Fibroblast of skin of left quadriceps (primary cell): ENCODE measurements around the gene CLIP3.
"Not testable (repeated sequence)": the region's sequence is repeated elsewhere in the genome, so short reads cannot be mapped to it uniquely, and the experiment has no call there.

ENCODE experiments used
- DNase-seq, 2 experiments: peaks; one replicate each; pipeline ENCODE4 v3.0.0-alpha.2; 2013; ENCODE audit warnings: low read depth in 2 of 2

CLIP3 gene

DNA sequence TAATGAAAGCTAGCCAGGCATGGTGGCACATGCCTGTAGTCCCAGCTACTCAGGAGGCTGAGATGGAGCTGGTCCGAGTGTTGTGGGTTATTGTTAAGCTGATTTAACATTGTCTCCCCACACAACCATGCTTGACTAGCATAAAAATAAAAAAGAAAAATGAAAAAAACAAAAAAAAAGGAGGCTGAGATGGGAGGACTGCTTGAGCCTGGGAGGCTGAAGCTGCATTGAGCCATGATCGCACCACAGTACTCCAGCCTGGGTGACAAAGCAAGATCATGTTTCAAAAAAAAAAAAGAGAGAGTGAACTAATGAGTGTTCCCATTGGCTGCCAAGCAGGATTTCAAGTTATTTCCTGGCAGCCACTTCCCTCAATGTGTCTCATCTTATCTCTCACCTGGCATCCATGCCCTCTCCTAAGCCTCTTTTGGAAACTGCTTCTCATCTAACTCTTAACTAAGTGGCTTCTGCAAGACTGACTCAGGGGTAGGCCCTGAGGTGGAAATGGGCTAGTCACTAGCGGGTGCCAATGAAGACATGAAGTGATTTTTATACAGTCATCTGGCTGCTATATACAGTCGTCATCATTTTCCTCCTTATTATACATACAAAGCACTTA is 16.5 kb upstream of the CLIP3 start:
- DNase-seq = no peak

DNA sequence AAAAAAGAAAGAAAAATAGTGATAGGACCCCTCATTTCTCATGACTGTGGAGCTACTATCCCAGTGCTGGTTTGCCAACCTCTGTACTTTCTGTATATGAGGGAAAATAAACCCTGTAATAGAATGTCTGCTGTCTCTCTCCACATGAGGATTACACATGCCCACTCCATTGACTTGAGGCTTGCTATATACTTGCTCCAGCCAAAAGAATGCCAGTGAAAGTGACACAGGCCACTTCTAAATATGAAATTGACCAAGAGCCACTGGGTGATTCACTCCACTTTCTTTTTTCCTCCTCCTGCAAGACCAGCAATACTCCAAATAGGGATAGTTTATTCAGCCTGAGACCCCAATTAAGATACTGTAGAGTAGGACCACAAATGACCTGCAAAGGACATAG is 15.2 kb upstream of the CLIP3 start:
- DNase-seq = no peak

DNA sequence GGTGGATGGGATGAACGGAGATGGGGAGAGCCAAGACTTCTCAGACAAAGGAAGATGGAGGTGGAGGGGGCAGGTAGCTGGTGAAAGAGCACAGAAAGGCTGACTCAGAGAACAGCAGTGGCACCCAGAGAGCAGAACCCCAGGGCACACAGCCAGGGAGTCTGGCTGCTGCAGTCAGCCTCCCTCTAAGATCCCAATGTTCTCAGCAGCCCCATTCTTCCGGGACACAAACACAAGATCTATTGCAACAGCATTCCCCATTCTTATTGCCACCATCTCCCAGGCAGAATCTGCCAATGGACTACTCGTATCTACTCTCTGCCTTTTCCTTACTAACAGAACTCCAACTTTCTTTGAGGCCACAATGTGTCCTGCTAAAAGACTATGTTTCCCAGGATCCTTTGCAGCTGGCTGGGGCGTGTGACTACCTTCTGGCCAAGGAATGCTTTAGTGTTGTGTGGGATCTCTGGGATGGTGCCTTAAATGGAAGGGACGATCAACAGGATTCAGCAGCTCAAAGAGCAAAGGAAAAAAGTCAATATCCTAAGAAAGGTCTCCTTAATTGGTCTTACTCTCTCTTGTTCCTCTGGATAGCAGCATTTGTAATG is 13.9 kb upstream of the CLIP3 start:
- DNase-seq = no peak

DNA sequence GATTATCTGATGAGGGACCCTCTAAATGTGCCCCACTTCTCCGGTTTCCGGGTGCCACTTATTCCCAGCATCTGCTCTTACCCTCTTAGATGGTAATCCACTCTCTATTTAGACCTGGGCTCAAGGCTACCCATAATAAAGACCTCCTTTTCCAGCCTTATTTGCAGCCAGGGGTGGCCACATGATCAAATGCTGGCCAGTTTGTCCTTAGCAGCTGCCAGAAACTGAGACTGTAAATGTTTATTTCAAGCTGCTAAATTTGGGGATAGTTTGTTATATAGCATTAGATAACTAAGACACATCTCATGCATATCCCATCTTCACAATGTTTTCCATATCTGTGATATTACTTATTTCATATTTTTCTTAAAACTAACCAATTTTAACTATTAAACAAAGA is 11.3 kb upstream of the CLIP3 start:
- no peak for DNase-seq

DNA sequence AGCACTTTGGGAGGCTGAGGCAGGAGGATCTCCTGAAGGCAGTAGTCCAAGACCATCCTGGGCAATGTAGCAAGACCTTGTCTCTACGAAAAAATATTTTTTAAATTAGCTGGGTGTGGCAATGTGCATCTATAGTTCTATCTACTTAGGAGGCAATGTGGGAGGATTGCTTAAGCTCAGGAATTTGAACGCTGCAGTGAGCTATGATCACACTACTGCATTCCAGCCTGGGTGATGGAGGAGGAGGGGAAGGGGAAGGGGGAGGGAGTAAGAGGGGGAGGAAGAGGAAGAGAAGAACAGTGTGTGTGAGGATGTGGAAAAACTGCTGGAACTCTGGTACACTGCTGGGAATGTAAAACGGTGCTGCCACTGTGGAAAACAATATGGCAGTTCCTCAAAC is 9.2 kb upstream of the CLIP3 start:
- peak; percentile 87 to 88 for DNase-seq

DNA sequence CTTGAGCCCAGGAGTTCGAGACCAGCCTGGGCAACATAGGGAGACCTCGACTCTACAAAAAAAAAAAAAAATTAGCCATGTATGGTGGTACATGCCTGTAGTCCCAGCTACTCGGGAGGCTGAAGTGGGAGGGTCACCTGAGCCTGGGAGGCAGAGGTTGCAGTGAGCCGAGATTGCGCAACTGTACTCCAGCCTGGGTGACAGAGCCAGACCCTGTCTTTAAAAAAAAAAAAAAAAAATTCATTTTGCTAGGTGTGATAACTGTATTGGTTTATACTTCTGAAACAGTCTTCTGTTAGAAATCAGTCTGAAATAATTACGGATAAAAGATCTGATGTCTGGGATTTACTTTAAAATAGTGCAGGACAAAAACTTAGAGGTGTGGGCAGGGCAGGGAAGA is 8.4 kb upstream of the CLIP3 start:
- not testable (repeated sequence) for DNase-seq

DNA sequence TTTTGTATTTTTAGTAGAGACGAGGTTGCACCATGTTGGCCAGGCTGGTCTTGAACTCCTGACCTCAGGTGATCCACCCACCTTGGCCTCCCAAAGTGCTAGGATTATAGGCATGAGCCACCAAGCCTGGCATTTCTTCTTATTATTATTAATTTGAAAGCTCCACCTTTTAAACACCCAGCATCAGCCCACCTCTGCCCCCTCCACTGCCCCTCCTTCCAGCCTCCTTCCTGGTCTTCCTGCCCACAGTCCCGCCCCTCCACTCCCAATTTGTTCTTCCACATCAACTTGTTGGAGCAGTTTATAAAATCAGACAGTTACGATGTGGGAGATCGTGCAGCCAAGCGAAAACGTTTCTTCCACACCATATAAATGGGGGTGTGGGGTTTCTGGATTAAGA is 7.8 kb upstream of the CLIP3 start:
- DNase-seq = no peak

DNA sequence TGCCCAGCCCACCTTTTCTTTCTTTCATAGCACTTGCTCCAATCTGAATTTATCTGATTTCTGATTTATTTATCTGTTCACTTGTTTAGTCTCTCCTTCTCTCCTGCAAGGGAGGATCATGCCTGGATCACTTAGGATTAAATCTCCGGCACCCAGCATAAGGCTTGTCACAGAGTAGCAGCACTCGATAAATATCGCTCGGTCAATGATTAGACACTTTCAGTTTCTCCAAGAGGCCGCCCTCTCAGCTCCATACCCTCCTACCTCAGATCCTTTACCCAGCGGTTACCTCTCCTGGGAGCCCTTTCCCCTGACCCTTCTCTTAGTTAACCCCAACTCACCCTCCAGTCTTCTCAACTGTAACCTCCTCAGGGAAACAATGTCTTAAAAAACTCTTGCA is 1.4 kb downstream of the CLIP3 start:
- no peak for DNase-seq

DNA sequence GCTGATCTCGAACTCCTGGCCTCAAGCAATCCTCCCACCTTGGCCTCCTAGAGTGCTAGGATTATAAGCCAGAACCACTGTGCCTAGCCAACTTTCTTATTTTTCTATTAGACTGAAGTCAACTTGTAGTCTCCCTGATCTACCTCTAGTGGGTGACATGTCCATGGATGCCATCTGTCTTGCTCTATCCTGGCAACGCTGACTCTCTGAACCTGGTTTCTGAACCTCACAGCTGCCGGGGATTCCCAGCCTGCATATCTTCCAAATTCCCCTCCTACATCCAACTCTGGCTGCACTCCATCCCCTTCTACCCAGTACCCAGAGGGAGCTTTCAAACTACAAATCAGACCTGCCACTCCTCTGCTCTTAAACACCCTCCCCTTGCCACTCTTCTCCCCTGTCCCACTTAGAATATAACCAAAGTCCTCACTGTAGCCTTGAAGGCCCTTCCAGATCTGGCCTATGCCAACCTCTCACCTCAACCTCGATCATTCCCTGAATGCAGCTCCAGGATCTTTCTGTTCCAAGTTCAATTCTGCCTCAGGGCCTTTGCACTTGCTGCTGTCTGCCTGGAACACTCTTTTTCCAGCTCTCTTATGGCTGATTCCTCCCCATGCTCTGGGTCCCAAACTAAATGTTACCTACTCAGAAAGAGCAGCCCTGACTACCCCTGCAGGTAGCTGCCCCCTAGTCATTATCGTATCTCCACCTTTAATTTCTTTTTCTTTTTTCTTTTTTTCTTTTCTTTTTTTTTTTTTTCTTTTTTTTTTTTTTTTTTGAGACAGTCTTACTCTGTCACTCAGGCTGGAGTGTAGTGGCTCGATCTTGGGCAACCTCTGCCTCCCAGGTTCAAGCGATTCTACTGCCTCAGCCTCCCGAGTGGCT is 2.2 kb downstream of the CLIP3 start:
- no peak for DNase-seq

DNA sequence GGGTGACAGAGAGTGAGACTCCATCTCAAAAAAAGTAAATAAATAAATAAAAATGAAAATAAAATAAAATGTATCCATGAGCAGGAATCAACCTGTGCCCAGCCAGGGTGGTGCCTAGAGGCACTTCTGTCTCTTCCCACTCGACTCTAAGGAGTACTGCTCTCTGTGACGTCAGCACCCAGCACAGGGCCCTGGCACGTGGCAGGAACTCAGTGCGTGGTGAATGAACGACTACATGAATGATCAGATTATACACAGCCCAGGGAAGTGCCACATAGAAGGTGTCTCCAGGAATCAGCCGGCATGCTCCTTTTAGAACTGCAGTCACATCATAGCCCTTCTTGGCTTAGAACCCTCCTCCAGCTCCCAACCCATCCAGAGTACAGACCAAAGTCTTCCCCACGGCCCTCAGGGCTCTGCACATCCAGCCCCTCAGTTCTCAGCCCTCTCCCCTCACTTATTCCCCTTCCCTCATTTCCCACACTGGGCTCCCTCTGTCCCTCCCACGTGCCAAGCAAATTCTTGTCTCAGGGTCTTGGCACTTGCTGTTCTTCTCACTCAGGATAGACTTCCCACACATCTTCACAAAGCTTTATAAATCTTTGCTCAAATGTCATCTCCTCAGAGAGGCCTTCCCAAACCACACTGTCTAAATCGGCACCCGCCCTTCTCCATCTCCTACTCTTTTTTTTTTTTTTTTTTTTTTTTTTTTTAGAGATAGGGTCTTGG is 4.2 kb downstream of the CLIP3 start:
- DNase-seq = no peak

DNA sequence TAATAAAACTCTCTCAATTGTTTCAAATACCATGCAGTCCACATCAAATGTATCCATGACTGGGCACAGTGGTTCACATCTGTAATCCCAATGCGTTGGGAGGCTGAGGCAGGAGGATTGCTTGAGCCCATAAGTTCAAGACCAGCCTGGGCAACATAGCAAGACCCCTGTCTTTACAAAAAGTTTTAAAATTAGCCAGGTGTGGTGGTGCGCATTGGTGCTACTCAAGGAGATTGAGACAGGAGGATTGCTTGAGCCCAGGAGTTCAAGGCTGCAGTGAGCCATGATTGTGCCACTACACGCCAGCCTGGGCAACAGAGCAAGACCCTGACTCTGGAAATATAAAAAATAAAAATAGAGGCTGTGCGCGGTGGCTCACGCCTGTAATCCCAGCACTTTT is 5.0 kb downstream of the CLIP3 start:
- DNase-seq = no peak

DNA sequence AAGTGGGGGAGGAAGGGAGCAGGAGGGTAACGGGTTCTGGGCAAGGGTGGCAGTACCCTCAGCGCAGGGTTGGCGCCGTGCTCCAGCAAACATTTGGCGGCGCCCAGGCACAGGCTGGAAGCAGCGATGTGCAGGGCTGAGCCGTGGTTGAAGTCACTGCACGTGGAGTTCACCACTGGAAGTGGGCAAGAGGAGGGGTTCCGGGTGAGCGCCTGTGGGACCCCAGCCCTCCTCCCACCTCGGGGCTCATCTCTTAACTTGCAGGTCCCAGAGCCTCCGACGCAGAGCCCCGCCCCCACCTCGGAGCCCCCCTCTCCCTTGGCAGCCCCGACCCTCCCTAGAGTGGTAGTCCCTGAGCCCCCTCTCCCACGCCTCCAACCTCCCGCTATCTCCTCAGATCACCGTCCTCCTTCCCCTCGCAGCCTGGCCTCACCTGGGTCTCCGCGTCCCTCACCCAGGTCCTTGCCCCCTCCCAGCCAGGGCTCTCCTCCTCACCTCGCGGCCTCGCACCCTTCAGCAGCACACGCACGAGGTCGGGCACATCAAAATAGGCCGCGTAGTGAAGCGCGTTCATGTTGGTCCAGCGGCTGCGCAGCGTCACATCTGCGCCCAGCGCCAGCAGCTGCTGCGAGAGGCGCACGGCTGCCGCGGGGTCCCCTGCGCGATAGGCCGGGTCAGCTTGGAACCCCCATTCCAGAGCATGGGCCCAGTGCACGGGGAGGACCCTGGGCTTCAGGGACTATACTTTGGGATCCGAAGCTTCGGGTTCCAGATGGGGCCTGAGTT is 6.4 kb downstream of the CLIP3 start:
- no peak for DNase-seq

DNA sequence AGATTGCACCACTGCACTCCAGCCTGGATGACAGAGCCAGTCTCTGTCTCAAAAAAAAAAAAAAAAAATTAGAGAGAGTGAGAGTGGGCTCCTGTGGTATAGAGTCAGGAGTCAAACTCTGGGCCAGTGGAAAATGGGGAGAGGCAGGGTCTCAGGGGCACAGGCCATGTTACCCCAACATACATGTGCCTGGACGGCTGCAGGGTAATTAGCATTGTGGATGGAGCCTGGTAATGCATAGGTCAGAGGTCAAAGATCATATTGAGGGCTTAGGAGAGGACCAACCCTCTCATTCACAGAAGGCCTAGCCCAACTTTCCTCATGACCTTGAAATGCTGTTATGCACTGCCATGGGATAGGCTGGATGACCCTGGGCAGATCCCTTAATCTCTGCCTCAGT is 7.1 kb downstream of the CLIP3 start:
- DNase-seq = no peak

DNA sequence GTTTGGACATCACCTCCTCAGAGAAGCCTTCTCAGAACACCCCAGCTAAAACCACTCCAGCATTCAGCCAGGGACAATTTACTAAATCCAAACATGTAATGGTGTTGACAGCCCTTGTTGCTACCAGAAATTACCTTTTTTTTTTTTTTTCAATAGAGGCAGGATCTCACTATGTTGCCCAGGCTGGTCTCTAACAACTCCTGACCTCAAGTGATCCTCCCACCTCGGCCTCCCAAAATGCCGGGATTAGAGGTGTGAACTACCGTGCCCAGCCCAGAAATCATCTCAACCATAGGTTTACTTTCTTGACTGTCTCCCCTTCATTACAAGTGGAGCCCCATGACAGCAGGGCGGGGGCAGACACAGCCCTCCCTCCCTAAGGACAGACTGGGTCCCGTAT is 9.2 kb downstream of the CLIP3 start:
- no peak for DNase-seq

DNA sequence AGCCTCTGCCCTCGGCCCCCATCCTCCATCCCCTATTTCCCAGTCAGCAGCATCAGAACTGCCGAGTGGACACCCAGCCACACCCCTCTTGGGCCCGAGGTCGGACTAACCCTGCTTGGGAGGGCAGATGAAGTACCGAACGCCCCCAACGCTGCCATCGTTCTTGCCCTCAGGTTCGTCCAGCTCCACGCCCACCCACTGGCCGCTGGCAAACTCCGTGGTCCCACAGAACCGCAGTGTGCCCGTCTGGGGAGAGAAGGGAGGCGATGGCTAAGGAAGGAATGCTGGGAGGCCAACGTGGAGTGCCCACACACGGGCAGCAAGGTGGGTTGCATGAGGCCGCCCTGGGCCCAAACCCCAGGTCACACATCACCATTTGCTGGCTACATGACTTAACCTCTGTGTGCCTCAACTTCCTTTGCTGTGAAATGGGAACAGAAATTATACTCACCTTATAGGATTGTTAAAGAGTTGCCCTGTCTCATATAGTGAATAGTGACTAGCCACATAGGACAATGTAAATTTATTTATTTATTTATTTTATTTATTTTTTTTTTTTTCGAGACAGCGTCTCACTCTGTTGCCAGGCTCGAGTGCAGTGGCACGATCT is 13.5 kb downstream of the CLIP3 start:
- no peak for DNase-seq

DNA sequence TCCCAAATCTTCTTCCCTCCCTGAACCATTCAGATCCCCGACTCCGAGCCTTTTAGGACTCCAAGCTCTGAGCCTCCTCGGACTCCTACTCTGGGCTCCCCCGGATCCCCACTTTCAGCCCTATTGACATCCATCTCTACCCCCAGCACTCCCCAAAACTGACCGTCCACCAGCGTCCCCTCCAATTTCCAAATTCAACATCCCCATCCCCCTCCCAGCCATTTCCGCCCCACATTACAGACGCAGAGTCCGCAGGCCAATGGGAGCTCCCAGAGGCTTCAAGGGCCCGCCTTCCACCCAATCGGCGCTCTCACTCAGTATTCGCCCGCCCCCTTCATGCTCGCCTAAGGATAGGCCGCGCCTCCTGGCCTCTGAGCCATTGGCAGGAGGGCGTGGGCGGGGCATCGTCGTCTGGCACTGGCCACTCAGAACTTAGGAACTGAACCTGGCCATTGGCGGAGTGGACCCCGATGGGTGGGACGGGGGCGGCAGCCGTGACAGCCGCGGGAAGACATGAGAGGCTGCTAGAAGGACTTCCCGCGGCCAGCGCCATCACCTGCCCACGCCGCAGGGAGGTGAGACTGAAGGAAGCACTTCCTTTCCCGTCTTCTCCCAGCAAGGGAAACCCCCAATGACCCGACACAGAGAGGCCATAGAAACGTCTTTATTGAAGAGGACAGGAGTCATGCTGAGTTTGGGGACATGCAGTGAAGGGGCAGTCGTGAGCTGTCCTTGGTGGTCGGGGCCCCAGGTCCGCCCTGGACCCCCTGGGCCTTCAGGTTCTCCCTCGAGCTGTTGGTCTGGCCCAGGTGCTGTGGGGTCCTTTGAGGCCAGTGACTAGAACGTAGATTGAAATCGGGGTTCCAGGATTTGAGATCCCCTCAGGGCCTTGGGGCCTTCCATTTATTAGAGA is 18.4 kb downstream of the CLIP3 start, which contains the start of gene ALKBH6:
Gene ALKBH6, minus strand, starts transcription at position 202 of the 913 bp plus-strand sequence. CDS start 816 bp downstream, outside the sequence.
- DNase-seq = peak; percentile 96

DNA sequence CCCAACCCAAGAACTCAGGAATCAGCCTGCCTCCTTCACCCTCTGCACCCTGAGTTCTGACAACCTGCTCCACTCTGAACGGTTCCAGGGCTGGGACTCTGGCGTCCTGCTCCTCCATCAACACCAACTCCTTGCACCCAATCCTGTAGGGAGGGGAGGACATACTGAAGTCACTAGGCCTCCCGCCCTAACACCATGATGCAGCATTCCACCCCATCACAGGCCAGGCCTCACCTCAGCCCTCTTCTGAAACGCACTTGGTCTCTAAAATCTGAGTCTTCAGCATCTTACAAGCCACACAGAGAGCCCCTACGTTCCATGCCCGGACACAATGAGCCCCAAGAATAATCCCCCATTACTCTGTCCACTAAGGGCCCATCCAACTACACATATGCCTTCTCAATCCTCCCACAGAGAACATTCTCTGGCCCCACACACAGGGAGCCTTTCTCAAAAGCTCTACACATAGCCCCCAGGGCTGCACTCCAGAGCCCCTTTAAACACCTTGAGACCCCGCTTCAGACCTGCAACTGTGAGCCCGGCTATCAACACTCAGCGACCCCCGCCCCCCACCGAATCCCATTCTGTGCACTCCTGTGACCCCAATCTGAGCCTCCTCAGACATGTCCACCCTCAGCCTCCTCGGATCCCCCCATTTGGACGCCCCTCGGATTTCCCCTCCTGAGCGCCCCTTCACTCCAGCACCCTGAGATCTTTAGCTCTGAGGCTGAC is 19.2 kb downstream of the CLIP3 start:
- DNase-seq = no peak

DNA sequence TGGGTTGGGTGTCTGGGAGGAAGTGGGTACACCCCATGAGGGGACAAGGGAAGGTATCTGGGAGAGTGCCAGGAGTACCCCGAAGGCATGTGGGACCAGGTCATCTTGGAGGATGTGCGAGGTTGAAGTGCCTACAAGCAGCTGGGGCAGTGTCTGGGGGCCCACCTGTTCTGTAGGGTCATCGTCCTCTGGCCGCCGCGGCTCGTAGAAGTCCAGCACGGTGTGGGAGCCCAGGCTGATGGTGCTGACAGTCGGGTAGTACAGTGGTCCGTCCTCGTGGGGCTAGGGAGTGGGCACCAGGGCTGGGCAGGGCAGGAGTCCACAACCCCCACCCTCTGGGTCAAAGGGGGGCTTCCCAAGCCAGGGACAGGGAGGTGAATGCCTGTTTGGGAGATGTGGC is 22.3 kb downstream of the CLIP3 start:
- DNase-seq = no peak
